Astrocyte of the spinal cord (primary cell): ENCODE measurements around the gene PCIF1.

Experiments used
- DNase-seq: peaks from one replicate; pipeline ENCODE4 v3.0.0; 2011; ENCODE audit warnings: low read depth, low spot score
- H3K4me3 ChIP-seq: 2 replicates; pipeline ENCODE4 v1.5.1; 2011; ENCODE audit warnings: low read depth, mild to moderate bottlenecking, low read length, moderate library complexity
- CTCF ChIP-seq: IDR thresholded peaks from 2 replicates; pipeline ENCODE4 v1.5.1; 2012; ENCODE audit warnings: low read depth, mild to moderate bottlenecking, low read length, inconsistent platforms
- in situ Hi-C: cut with HindIII; loops from 2 replicates; pipeline ENCODE4 v1.10.0; 2017; ENCODE audit warnings: low sequenced_read_pairs

PCIF1 gene

GRCh38 chr20:45934586-45935415 is at the start of gene PCIF1:
TSS of gene PCIF1 (plus strand) at chr20:45934683. CDS start at chr20:45939000, 4,317 bp downstream.
- peak; percentile 98 for DNase-seq
- H3K4me3 ChIP-seq, result peak within 1 kb of the TSS; percentile 95
- TF ChIP-seq CTCF, result no peak
- in situ Hi-C loops, result no loop called here

GRCh38 chr20:45886590-45887345 is 47.7 kb upstream of the PCIF1 start:
- no peak for TF ChIP-seq CTCF
- no peak for DNase-seq
- in situ Hi-C loops, result no loop called here

GRCh38 chr20:45887346-45887715 is 47.2 kb upstream of the PCIF1 start, which contains the start of gene SPATA25:
TSS of gene SPATA25 (minus strand) at chr20:45887622. CDS start at chr20:45887590, 32 bp downstream.
- H3K4me3 ChIP-seq, result no peak within 1 kb of the TSS
- no peak for TF ChIP-seq CTCF
- in situ Hi-C loops, result no loop called here
- no peak for DNase-seq

More at GRCh38 chr20:45886590-45887345, 47.7 kb upstream of the PCIF1 start:
- no peak overlapping the region for H3K4me3 ChIP-seq

- in situ Hi-C loops, result no loop called here
- no peak for TF ChIP-seq CTCF
- DNase-seq, result no peak
- H3K4me3 ChIP-seq, result no peak overlapping the region
Measured at GRCh38 chr20:45888681-45889080, 45.8 kb upstream of the PCIF1 start.

GRCh38 chr20:45890077-45890984 is 44.2 kb upstream of the PCIF1 start:
- in situ Hi-C loops, result no loop called here
- peak; percentile 84 for DNase-seq
- TF ChIP-seq CTCF, result peak; percentile 87
- peak overlapping the region; percentile 80 for H3K4me3 ChIP-seq
